GM19035 (cell line): ENCODE measurements around the gene STEAP1.
A peak's percentile ranks its signal among the peaks of the same experiment; 100 is the strongest.
"Not testable (repeated sequence)": the region's sequence is repeated elsewhere in the genome, so short reads cannot be mapped to it uniquely, and the experiment has no call there.

Experiments
- ATAC-seq: cut with Tn5 transposase; IDR thresholded peaks from one replicate; pipeline ENCODE4 v1.9.1; 2021; ENCODE audit not compliant: unreplicated experiment

STEAP1 gene

GRCh38 chr7:90153943-90154771 is at the start of gene STEAP1:
Gene STEAP1 (plus strand): TSS chr7:90154469. CDS start chr7:90159789, 5,320 bp downstream.
- ATAC-seq = peak; percentile 98

DNA sequence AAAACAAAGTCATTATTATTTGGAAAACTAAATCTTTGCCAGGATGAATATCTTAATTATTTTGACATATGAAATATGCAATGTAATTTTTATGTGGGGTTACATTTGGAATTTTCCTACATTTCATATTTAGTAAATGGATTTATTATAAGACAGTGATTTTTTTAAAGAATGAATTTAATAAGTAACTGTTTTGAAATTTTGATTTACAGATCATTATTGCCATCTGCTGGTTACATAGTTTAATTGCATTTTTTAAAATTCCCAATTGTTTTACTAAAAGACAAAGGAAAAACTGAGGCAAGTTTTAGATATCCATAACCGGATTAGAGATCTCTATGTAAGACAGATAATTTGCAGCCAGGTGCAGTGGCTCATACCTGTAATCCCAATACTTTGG is 39.3 kb upstream of the STEAP1 start:
- ATAC-seq = not testable (repeated sequence)

- not testable (repeated sequence) for ATAC-seq
These were observed 35.6 kb upstream of the STEAP1 start for GRCh38 chr7:90118551-90119177.

- no peak for ATAC-seq
These were observed 34.9 kb upstream of the STEAP1 start for GRCh38 chr7:90119178-90119971.

DNA sequence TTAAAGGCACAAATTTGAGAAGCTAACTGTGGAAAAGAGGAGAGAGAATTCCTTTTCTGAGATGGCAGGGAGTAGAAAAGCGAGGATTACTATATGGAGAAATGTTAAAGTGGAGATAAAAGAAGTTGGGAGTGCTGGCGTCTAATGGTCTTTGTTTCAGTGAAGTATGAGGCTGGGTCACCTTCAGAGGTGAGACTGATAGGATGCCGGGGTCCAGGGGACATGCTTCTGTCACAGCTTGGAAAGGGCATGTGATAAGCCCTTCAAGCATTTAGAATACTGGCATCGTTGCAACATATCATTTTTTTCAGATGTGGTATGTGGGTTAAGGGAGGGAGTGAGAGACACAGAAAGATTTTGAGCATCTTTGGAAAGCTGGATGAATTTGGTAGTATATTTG is 34.1 kb upstream of the STEAP1 start:
- not testable (repeated sequence) for ATAC-seq

DNA sequence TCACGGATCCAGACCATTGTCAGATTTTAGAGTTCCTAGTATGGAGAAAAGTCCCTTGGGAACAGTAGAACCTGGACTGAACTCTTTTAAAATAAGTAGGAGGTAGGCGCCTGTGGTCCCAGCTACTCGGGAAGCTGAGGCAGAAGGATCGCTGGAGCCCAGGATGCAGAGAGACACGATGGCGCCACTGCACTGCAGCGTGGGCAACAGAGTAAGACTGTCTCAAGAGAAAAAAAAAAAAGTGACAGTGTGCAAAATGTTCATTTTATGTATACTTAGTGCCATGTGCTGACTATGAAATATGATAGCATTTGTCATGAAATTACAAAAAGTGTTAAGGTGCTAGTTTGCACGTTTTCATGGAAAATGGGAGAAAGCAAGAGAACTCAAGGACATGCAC is 22.5 kb upstream of the STEAP1 start:
- ATAC-seq = not testable (repeated sequence)

DNA sequence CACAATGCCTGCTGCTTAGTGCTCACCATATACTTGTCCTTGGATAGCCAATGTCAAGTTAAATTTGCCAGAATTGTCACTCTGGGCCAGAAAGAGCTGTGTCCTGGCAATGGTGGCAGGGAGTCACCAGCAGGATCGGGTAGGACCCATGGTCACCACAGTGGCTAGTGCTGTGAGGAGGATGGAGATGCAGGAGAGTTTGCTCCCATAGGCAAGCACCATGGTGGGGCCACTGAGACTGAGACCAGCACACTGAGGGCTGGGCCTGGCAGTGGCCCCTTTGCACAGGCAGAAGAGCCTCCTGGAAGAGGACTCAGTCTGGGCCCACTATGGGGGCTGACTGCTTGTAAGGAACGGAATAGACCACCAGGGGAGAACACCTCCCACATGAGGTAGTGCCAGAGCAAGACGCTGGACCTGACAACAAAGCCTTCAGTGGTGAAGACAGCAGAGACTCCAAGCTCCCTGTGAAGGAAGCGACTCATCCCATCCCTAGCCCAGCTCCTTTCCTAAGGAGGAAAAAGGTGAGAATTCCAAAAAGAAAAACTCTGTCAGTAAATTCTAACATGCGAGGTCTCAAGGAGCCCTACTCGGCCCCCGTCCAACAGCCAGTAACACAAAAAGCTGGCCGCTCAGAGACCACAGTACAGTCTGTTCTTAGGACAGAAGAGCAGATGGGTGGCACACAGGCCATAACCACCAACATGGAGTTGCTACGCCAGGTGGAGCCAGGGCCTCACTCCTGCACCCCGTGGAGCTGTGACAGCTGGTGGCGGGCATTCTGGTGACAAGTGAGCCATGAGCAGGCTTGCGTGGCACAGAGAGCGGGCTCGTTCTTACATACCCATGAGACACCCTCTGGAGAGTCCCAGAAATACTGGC is 6.9 kb upstream of the STEAP1 start:
- not testable (repeated sequence) for ATAC-seq

GRCh38 chr7:90149428-90149827 is 4.8 kb upstream of the STEAP1 start:
- ATAC-seq = peak; percentile 36

GRCh38 chr7:90151884-90152283 is 2.4 kb upstream of the STEAP1 start:
- not testable (repeated sequence) for ATAC-seq

GRCh38 chr7:90152642-90153253 is 1.5 kb upstream of the STEAP1 start:
- ATAC-seq = not testable (repeated sequence)

- ATAC-seq = no peak
These were observed 937 bp downstream of the STEAP1 start for GRCh38 chr7:90155206-90155605.

- ATAC-seq = not testable (repeated sequence)
These were observed 3.1 kb downstream of the STEAP1 start for GRCh38 chr7:90157331-90157730.

DNA sequence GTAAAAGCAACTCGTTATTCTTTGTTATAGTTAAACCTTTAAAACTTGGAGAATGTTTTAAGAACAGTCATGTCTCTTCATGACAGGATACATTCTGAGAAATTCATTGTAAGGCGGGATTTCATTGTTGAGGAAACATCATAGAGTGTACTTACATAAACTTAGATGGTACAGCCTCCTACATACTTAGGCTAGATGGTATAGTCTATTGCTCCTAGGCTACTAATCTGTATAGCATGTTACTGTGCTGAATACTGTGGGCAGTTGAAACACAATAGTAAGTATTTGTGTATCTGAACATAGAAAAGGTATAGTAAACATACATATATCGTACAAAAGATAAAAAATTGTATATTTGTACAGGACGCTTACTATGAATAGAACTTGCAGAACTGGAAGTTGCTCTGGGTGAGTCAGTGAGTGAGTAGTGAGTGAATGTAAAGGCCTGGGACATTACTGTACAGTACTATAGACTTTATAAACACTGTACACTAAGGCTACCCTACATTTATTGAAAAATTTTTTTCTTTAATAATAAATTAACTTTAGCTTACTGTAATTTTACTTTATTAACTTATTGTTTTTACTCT is 3.6 kb downstream of the STEAP1 start:
- not testable (repeated sequence) for ATAC-seq

GRCh38 chr7:90163534-90163933 is 9.3 kb downstream of the STEAP1 start:
- no peak for ATAC-seq

- ATAC-seq = no peak
These were observed 11.5 kb downstream of the STEAP1 start for GRCh38 chr7:90165724-90166123.

DNA sequence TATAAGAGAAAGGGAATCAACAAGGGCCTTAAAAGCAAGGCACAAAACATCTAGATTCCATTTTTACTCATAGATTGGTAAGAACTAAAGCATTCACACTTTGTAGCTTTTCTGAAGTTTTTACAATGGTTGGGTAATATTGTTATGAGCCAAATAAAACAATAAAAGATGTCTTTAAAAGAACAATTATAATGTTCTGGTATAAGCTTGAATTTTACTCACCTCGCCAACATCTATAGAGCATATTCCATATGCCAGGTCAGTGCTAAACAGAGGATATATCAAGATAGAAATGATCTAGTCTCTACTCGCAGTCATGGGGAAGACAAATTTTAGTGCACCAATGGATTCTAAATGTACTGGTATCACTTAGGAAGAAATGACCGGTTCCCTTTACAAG is 11.9 kb downstream of the STEAP1 start:
- no peak for ATAC-seq

DNA sequence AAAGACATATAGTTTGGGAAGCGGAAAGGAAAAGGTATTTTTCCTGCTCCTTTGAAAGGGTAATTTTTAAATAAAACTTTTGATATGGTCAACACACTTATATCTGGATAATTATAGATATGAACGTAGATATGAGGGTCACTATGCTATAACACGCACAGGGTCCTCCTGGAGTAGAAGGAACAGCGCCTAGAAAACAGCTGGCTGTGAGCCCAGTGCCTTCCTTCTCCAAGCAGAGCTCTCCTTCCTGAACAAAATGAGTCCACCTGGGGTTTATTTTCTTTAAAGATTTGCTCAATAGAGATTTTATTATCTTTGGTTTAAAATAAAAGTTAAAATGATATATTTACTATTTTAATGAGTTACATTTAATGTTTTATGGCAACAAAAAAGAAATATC is 13.1 kb downstream of the STEAP1 start:
- ATAC-seq = no peak

- no peak for ATAC-seq
These were observed 15.6 kb downstream of the STEAP1 start for GRCh38 chr7:90169891-90170290.

GRCh38 chr7:90172121-90172520 is 17.9 kb downstream of the STEAP1 start:
- ATAC-seq = no peak

DNA sequence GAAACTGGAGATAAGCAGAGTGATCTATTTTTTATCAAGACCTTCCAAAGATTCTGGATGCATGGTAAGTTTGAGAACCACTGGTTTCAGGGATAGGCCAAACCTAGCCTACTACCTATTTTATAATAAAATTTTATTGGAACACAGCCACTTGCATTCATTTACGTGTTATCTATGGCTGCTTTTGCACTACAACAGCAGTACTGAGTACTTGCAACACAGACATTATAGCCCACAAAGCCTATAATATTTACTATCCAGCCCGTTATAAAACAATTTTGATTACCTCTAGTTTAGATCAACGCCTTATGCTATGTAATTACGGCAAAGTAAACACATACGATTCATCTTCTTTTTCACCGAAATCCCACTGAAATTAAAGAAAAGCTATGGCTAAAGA is 18.4 kb downstream of the STEAP1 start:
- no peak for ATAC-seq
